ENCODE data around the gene NFIA.

DNA sequence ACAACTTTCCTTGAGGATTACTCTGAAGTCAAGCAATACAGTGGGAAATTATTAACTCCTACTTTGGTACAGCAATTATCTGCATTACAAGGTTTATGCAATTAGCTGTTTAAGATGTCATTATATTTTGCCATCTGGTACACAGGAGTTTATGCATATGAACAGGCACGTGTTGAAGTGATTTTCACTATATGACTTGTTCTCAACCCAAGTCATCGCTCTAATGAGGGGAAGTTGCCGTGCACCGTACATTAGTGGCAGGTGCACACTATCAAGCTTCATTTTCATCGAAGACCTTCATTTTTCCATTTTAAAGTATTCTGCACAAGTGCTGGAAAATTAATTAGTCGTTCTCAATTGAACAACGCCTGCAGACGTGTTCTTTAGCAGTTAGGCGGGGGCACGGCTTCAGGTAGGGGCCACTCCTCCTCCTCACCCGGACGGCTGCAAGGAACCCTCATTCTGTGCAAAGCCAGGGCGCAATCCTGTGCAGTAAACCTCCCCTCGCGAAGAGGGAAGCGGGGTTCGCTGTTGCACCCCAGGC, 39.8 kb upstream of the NFIA start:
- TF ChIP-seq, protein P1, sequence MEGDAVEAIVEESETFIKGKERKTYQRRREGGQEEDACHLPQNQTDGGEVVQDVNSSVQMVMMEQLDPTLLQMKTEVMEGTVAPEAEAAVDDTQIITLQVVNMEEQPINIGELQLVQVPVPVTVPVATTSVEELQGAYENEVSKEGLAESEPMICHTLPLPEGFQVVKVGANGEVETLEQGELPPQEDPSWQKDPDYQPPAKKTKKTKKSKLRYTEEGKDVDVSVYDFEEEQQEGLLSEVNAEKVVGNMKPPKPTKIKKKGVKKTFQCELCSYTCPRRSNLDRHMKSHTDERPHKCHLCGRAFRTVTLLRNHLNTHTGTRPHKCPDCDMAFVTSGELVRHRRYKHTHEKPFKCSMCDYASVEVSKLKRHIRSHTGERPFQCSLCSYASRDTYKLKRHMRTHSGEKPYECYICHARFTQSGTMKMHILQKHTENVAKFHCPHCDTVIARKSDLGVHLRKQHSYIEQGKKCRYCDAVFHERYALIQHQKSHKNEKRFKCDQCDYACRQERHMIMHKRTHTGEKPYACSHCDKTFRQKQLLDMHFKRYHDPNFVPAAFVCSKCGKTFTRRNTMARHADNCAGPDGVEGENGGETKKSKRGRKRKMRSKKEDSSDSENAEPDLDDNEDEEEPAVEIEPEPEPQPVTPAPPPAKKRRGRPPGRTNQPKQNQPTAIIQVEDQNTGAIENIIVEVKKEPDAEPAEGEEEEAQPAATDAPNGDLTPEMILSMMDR (IDR thresholded peaks at IDR 0.05): no peak
- TF ChIP-seq POLR2A (IDR thresholded peaks at IDR 0.05): no peak

Measured in esophagus squamous epithelium (tissue), 4 donors.